Endodermal cell (in vitro differentiated cells): ENCODE measurements around the gene VASP. TPM values are rescaled to one million over a fixed set of nuclear protein-coding genes. Genes with fewer than 3 reads are reported as not detected.

ENCODE experiments used
- DNase-seq: peaks from one replicate; pipeline ENCODE4 v3.0.0-alpha.2; 2017
- H3K27ac ChIP-seq: 2 replicates; pipeline ENCODE4 v1.5.1; 2013; ENCODE audit warnings: mild to moderate bottlenecking, low read depth, low read length, moderate library complexity
- H3K27me3 ChIP-seq: 2 replicates; pipeline ENCODE4 v1.6.1; 2013; ENCODE audit warnings: mild to moderate bottlenecking, low read length, moderate library complexity; ENCODE audit not compliant: insufficient read depth, control insufficient read depth, poor library complexity, severe bottlenecking
- H3K36me3 ChIP-seq: 2 replicates; pipeline ENCODE4 v1.7.0; 2013; ENCODE audit warnings: mild to moderate bottlenecking, low read length, moderate library complexity; ENCODE audit not compliant: control insufficient read depth, insufficient read depth
- H3K4me1 ChIP-seq: one replicate; pipeline ENCODE4 v1.7.0; 2013; ENCODE audit warnings: low read length; ENCODE audit not compliant: control insufficient read depth, insufficient read depth
- H3K4me3 ChIP-seq: 2 replicates; pipeline ENCODE4 v1.5.1; 2013; ENCODE audit warnings: mild to moderate bottlenecking, low read length, moderate library complexity
- H3K9ac ChIP-seq: 2 replicates; pipeline ENCODE4 v1.6.1; 2013; ENCODE audit warnings: mild to moderate bottlenecking, low read length, moderate library complexity; ENCODE audit not compliant: poor library complexity, severe bottlenecking; ENCODE audit errors: extremely low read depth
- H3K9me3 ChIP-seq: 2 replicates; pipeline ENCODE4 v1.6.1; 2013; ENCODE audit warnings: mild to moderate bottlenecking, low read length, moderate library complexity; ENCODE audit not compliant: control insufficient read depth
- H3K27ac Mint-ChIP-seq: 2 replicates; pipeline ENCODE4 v1.8.0; 2020; ENCODE audit warnings: mixed read lengths
- H3K27me3 Mint-ChIP-seq: 2 replicates; pipeline ENCODE4 v1.8.0; 2021; ENCODE audit warnings: mild to moderate bottlenecking, mixed read lengths; ENCODE audit not compliant: insufficient read depth
- H3K36me3 Mint-ChIP-seq: 2 replicates; pipeline ENCODE4 v1.8.0; 2020; ENCODE audit warnings: low read depth, mixed read lengths
- H3K4me1 Mint-ChIP-seq: 2 replicates; pipeline ENCODE4 v1.8.0; 2020; ENCODE audit warnings: mixed read lengths
- H3K4me3 Mint-ChIP-seq: 2 replicates; pipeline ENCODE4 v1.8.0; 2020; ENCODE audit warnings: mild to moderate bottlenecking, moderate library complexity, mixed read lengths
- H3K9me3 Mint-ChIP-seq: 2 replicates; pipeline ENCODE4 v1.8.0; 2020; ENCODE audit warnings: mild to moderate bottlenecking, mixed read lengths
- WGBS, 2 experiments: methylation state at CpG; one replicate each; pipeline versions ENCODE4 v1.1.5 to v1.1.7; 2013; ENCODE audit warnings: missing lambda C conversion rate in 2 of 2, mixed read lengths in 1 of 2; ENCODE audit not compliant: insufficient coverage in 1 of 2, insufficient read length in 1 of 2; 5-methylcytosine and 5-hydroxymethylcytosine counted together
- total RNA-seq, 2 donors: library from RNA; stranded (reverse); fragmentation: NEBNext Ultra II Directional in 1 of 2; extraction: Animal tissue kit (Norgen Biotek cat#: 25700) in 1 of 2; gene quantifications; 2 replicates in 1 of 2; 3 replicates in 1 of 2; pipeline ENCODE4 v1.2.1, GENCODE V29; 2021
- TF ChIP-seq, protein P1 (sequence below): fragments of 200-600 bp; sonication (generic); conservative IDR thresholded peaks from 2 replicates; pipeline ENCODE4 v1.5.0; 2021; ENCODE audit warnings: antibody characterized with exemption, mild to moderate bottlenecking

VASP gene
- total RNA-seq, 2 donors from 2014 or later = 134 to 144 TPM

DNA sequence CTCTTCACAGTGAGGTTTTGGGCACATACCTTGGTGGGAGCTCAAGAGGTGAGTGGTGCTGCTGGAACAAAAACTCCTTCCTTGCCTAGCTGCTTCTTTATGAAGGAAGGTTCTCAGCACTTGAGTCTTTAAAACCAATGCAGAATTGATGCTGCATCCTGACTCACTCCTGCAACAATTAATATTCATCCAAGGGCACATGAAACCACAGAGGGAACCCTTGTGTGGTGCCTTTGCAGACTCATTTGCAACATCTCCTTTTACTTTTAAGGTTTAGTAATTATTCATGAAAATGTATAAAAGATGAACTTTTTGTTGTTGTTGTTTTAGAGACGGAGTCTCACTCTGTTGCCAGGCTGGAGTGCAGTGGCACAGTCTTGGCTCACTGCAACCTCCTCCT, 47.2 kb downstream of the VASP start:
- H3K9me3 ChIP-seq = no peaks in the 10 kb centered on the region
- H3K9ac ChIP-seq = no peak overlapping the region
- Mint-ChIP-seq H3K4me1 (no peaks in the 10 kb centered on the region), H3K4me3 (no peak overlapping the region), H3K9me3 (no peaks in the 10 kb centered on the region), H3K36me3 (peaks cover 12% of the 10 kb centered on the region), H3K27ac (no peak overlapping the region), H3K27me3 (no peaks in the 10 kb centered on the region)
- no peak overlapping the region for H3K4me3 ChIP-seq
- no peak for DNase-seq
- TF ChIP-seq, protein P1, sequence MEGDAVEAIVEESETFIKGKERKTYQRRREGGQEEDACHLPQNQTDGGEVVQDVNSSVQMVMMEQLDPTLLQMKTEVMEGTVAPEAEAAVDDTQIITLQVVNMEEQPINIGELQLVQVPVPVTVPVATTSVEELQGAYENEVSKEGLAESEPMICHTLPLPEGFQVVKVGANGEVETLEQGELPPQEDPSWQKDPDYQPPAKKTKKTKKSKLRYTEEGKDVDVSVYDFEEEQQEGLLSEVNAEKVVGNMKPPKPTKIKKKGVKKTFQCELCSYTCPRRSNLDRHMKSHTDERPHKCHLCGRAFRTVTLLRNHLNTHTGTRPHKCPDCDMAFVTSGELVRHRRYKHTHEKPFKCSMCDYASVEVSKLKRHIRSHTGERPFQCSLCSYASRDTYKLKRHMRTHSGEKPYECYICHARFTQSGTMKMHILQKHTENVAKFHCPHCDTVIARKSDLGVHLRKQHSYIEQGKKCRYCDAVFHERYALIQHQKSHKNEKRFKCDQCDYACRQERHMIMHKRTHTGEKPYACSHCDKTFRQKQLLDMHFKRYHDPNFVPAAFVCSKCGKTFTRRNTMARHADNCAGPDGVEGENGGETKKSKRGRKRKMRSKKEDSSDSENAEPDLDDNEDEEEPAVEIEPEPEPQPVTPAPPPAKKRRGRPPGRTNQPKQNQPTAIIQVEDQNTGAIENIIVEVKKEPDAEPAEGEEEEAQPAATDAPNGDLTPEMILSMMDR = no peak
- 88 to 100% methylated on average over 1 of the region's 1 CpG for WGBS, 2 experiments
- H3K27ac ChIP-seq = no peak overlapping the region
- no peaks in the 10 kb centered on the region for H3K27me3 ChIP-seq
- H3K36me3 ChIP-seq = no peaks in the 10 kb centered on the region
- no peaks in the 10 kb centered on the region for H3K4me1 ChIP-seq

DNA sequence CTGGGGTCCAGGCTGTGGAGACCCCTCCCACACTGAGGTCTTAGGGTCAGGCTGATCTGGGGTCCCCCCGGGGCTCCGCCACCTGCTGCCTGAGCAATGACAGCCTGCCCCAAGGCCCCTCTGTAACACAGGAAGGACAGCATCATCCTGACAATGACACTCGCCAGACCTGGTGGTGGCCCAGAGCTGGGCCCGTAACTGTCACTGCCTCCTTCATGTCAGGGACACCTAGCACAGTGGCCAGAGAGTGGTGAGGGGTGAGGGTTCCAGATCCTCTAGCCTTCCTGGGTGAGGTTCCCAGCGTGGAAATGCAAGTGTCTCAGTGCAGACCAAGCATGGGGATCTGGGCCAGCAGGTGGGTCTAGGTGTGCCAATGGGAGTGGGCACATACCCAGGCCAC, 49.6 kb downstream of the VASP start:
- H3K36me3 Mint-ChIP-seq = peaks cover 10% of the 10 kb centered on the region
- H3K4me3 Mint-ChIP-seq = no peak overlapping the region
- H3K27ac Mint-ChIP-seq = no peak overlapping the region
- Histone ChIP-seq H3K36me3 (no peaks in the 10 kb centered on the region), H3K9ac (no peak overlapping the region), H3K9me3 (no peaks in the 10 kb centered on the region), H3K27me3 (no peaks in the 10 kb centered on the region), H3K27ac (no peak overlapping the region), H3K4me3 (no peak overlapping the region), H3K4me1 (no peaks in the 10 kb centered on the region)
- DNase-seq = no peak
- H3K27me3 Mint-ChIP-seq = no peaks in the 10 kb centered on the region
- H3K4me1 Mint-ChIP-seq = no peaks in the 10 kb centered on the region
- H3K9me3 Mint-ChIP-seq = no peaks in the 10 kb centered on the region
- WGBS, 2 experiments = 88 to 100% methylated on average over 3 to 5 of the region's 5 CpGs
- TF ChIP-seq, protein P1 = no peak

DNA sequence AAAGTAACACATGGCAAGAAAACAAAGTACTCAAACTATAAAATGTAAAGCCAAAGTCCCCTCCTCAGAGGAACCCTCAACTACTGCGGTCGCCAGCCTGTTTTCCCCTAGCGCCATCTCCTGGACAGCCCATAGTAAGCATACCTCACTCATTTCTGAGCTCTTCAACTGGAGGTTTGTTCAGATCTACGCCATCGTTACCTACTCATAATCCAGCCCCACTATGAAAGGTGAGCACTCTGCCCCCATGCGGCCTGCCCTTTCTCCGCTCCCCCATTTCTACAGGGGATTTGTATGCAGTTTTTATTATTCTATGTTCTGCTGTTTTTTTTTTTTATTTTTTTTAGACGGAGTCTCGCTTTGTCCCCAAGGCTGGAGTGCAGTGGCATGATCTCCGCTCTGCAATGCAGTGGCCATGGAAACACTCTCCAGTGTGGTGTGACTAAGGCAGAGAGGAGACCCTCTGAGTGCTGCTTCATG, 51.2 kb downstream of the VASP start:
- no peak overlapping the region for H3K27ac ChIP-seq

More for the DNA sequence above, 51.2 kb downstream of the VASP start:
- Histone ChIP-seq H3K9ac (no peak overlapping the region), H3K9me3 (no peaks in the 10 kb centered on the region), H3K27me3 (no peaks in the 10 kb centered on the region), H3K4me3 (no peak overlapping the region), H3K36me3 (no peaks in the 10 kb centered on the region), H3K4me1 (no peaks in the 10 kb centered on the region)
- TF ChIP-seq, protein P1 = peak; percentile 84
- DNase-seq = peak; percentile 88
- Mint-ChIP-seq H3K36me3 (peaks cover 6% of the 10 kb centered on the region), H3K4me3 (no peak overlapping the region), H3K4me1 (no peaks in the 10 kb centered on the region), H3K27ac (peak overlapping the region; percentile 7), H3K9me3 (no peaks in the 10 kb centered on the region), H3K27me3 (no peaks in the 10 kb centered on the region)
- 48 to 51% methylated on average over 5 to 10 of the region's 10 CpGs for WGBS, 2 experiments
